HepG2 (cell line): ENCODE results near the gene TCOF1. TPM values are rescaled to one million over a fixed set of nuclear protein-coding genes. Genes with fewer than 3 reads are reported as not detected.

Experiments used
- ATM ChIP-seq: fragments of 450-650 bp; IDR thresholded peaks from 2 replicates; pipeline ENCODE4 v1.7.1; 2017; ENCODE audit warnings: mild to moderate bottlenecking, borderline replicate concordance
- CEBPB ChIP-seq: IDR thresholded peaks from 2 replicates; pipeline ENCODE4 v1.6.1; 2011; ENCODE audit warnings: low read depth, low read length, improper control_type of control experiment, borderline replicate concordance
- EP300 ChIP-seq, 3 experiments: sonication (generic) in 1 of 3; formaldehyde crosslinking in 1 of 3; IDR thresholded peaks; 2 replicates each; pipeline versions ENCODE4 v1.5.1 to v1.6.1; 2011 to 2020; ENCODE audit warnings: low read depth in 2 of 3, low read length in 2 of 3, borderline replicate concordance in 1 of 3, improper control_type of control experiment in 1 of 3, mild to moderate bottlenecking in 1 of 3, missing genetic modification reagents in 1 of 3, moderate library complexity in 1 of 3
- GZF1 ChIP-seq: sonication (generic); formaldehyde crosslinking; IDR thresholded peaks from 2 replicates; pipeline ENCODE4 v1.5.1; 2020; ENCODE audit warnings: mild to moderate bottlenecking, missing genetic modification reagents
- HNRNPL ChIP-seq: fragments of 200-400 bp; formaldehyde crosslinking; IDR thresholded peaks from 2 replicates; pipeline ENCODE4 v1.6.1; 2017; ENCODE audit warnings: mild to moderate bottlenecking, low read depth, low read length
- KAT2B ChIP-seq: fragments of 150-350 bp; IDR thresholded peaks from 2 replicates; pipeline ENCODE4 v1.6.1; 2014; ENCODE audit warnings: low read depth, low read length, borderline replicate concordance
- KLF6 ChIP-seq: IDR thresholded peaks from 2 replicates; pipeline ENCODE4 v1.8.0; 2016; ENCODE audit warnings: missing biosample characterization, missing genetic modification reagents
- MIER2 ChIP-seq: IDR thresholded peaks from 2 replicates; pipeline ENCODE4 v1.6.1; 2016; ENCODE audit warnings: missing biosample characterization, missing genetic modification reagents
- MLLT10 ChIP-seq: sonication (generic); formaldehyde crosslinking; IDR thresholded peaks from 2 replicates; pipeline ENCODE4 v1.4.0; 2020; ENCODE audit warnings: missing genetic modification reagents
- NFKBIZ ChIP-seq: IDR thresholded peaks from 2 replicates; pipeline ENCODE4 v1.6.1; 2018; ENCODE audit warnings: missing genetic modification reagents, missing compliant biosample characterization
- NRL ChIP-seq: sonication (generic); formaldehyde crosslinking; IDR thresholded peaks from 2 replicates; pipeline ENCODE4 v1.5.0; 2020; ENCODE audit warnings: missing genetic modification reagents, mild to moderate bottlenecking, moderate library complexity, borderline replicate concordance
- PHF21A ChIP-seq: sonication (generic); formaldehyde crosslinking; IDR thresholded peaks from 2 replicates; pipeline ENCODE4 v1.5.0; 2020; ENCODE audit warnings: mild to moderate bottlenecking, missing genetic modification reagents
- RARG ChIP-seq: sonication (generic); formaldehyde crosslinking; IDR thresholded peaks from 2 replicates; pipeline ENCODE4 v1.4.0; 2020; ENCODE audit warnings: low read depth, mild to moderate bottlenecking, missing genetic modification reagents
- ZFP37 ChIP-seq: sonication (generic); formaldehyde crosslinking; IDR thresholded peaks from 2 replicates; pipeline ENCODE4 v1.4.0; 2020; ENCODE audit warnings: missing genetic modification reagents, borderline replicate concordance
- ZHX1 ChIP-seq: sonication (generic); formaldehyde crosslinking; IDR thresholded peaks from 2 replicates; pipeline ENCODE4 v1.8.1; 2022; ENCODE audit warnings: low read depth, mild to moderate bottlenecking, missing genetic modification reagents
- ZNF180 ChIP-seq: sonication (generic); formaldehyde crosslinking; IDR thresholded peaks from 2 replicates; pipeline ENCODE4 v1.4.0; 2020; ENCODE audit warnings: low read depth, missing genetic modification reagents, borderline replicate concordance
- ZNF850 ChIP-seq: sonication (generic); formaldehyde crosslinking; conservative IDR thresholded peaks from 2 replicates; pipeline ENCODE4 v1.9.0; 2021; ENCODE audit warnings: mild to moderate bottlenecking, missing genetic modification reagents
- polyA plus RNA-seq, 8 experiments: library from polyadenylated mRNA; depleted of rRNA in 3 of 8; stranded (reverse) in 7 of 8; unstranded in 1 of 8; fragments of >200 nt; fragmentation: Illumina TruSeq in 4 of 8; extraction: Trizol in 4 of 8; gene quantifications; 2 replicates each; pipeline versions ENCODE4 v1.2.1 to v1.2.3, GENCODE V29; 2011 to 2016; ENCODE audit warnings: low read depth in 4 of 8, missing spikeins in 1 of 8, mixed read lengths in 1 of 8; ENCODE audit not compliant: insufficient read depth in 1 of 8
- total RNA-seq, 5 experiments: library from RNA; depleted of rRNA; stranded (reverse); fragments of >200 nt; fragmentation: Illumina TruSeq; extraction: Trizol; gene quantifications; 2 replicates each; pipeline ENCODE4 v1.2.3, GENCODE V29; 2016; ENCODE audit warnings: low read depth in 1 of 5
- TF ChIP-seq, protein P1 (sequence below): IDR thresholded peaks from 2 replicates; pipeline ENCODE4 v1.6.1; 2016
- TF ChIP-seq, protein P2 (sequence below): IDR thresholded peaks from 2 replicates; pipeline ENCODE4 v1.6.1; 2012; ENCODE audit warnings: low read depth, low read length, improper control_type of control experiment
- TF ChIP-seq, protein P3 (sequence below): sonication (generic); formaldehyde crosslinking; IDR thresholded peaks from 2 replicates; pipeline ENCODE4 v1.4.0; 2020; ENCODE audit warnings: missing genetic modification reagents

The TCOF1 gene
- total and polyA plus RNA-seq, 2 of the 13 experiments (the other 11 are each of a cell fraction or from before 2014, with no cell fraction given), result 10.1 to 41.6 TPM

DNA sequence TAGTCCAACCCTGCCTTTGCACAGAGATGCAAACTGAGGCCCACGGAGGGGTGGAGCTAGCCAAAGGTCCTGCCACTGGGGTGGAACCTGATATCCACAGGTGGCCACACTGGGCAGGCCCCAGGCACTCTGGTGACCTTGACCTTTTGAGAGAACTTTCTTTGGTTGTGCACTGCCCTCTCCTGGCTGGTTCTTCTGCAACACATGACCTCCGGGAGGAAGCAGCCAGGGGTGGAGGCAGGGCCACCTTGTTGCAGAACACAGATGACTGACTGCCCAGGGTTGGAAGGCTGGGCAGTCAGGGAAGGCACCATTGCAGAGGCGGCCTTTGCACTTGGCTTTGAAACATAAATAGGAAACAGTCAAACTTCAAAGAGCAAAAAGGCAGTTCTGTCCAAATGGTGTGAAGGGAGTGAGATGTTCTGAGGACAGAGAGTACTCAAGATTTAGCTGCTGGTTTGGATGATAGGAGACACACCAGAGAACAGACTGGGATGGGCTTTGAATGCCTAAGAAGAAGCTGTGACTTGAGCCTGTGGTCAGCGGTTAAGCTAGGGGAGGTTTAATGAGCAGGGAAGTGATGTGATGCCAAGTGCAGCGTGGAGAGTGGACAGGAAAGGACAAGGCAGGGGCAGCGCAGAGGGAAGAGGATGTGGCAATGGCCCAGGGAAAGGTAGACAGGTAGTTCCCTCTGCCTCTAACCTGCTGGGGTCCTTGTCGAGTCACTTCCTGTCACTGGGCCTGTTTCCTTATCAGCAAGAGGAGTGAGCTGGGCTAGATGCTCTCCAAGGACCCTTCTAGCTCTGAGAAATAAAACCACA lies 6.8 kb upstream of the TCOF1 start (continued):
- TF ChIP-seq, protein P1, sequence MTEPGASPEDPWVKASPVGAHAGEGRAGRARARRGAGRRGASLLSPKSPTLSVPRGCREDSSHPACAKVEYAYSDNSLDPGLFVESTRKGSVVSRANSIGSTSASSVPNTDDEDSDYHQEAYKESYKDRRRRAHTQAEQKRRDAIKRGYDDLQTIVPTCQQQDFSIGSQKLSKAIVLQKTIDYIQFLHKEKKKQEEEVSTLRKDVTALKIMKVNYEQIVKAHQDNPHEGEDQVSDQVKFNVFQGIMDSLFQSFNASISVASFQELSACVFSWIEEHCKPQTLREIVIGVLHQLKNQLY (CRISPR knock-in tag), result peak; percentile 67; the same call in 1 of the 2 replicates
- TF ChIP-seq KAT2B, result no peak
- TF ChIP-seq PHF21A (CRISPR knock-in tag), result peak; percentile 75; the same call in 1 of the 2 replicates
- TF ChIP-seq GZF1 (CRISPR knock-in tag), result no peak
- TF ChIP-seq ZNF180 (CRISPR knock-in tag), result no peak
- 0 out of 2 replicates have a peak, but pooled peaks have one; percentile 55 for TF ChIP-seq ZFP37
- TF ChIP-seq CEBPB, result peak; percentile 53; the same call in 1 of the 2 replicates
- TF ChIP-seq MLLT10 (CRISPR knock-in tag), result no peak
- TF ChIP-seq RARG, result no peak
- no peak for TF ChIP-seq NFKBIZ (CRISPR knock-in tag)
- TF ChIP-seq HNRNPL, result no peak
- TF ChIP-seq, protein P2, sequence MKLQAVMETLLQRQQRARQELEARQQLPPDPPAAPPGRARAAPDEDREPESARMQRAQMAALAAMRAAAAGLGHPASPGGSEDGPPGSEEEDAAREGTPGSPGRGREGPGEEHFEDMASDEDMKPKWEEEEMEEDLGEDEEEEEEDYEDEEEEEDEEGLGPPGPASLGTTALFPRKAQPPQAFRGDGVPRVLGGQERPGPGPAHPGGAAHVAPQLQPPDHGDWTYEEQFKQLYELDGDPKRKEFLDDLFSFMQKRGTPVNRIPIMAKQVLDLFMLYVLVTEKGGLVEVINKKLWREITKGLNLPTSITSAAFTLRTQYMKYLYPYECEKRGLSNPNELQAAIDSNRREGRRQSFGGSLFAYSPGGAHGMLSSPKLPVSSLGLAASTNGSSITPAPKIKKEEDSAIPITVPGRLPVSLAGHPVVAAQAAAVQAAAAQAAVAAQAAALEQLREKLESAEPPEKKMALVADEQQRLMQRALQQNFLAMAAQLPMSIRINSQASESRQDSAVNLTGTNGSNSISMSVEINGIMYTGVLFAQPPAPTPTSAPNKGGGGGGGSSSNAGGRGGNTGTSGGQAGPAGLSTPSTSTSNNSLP, result no peak
- peak in 1 of 2 experiments; percentile 41; a peak in 1 of 4 replicates for TF ChIP-seq EP300 (IDR thresholded peaks at IDR 0.05; ENCODE audit: low read depth in 2 of 2, low read length in 2 of 2)
- peak; percentile 64 for TF ChIP-seq EP300 (CRISPR knock-in tag; IDR thresholded peaks at IDR 0.05; ENCODE audit: borderline replicate concordance)
- no peak for TF ChIP-seq ZHX1 (CRISPR knock-in tag)
- TF ChIP-seq NRL (CRISPR knock-in tag), result no peak
- TF ChIP-seq ZNF850 (CRISPR knock-in tag), result no peak
- TF ChIP-seq, protein P3, sequence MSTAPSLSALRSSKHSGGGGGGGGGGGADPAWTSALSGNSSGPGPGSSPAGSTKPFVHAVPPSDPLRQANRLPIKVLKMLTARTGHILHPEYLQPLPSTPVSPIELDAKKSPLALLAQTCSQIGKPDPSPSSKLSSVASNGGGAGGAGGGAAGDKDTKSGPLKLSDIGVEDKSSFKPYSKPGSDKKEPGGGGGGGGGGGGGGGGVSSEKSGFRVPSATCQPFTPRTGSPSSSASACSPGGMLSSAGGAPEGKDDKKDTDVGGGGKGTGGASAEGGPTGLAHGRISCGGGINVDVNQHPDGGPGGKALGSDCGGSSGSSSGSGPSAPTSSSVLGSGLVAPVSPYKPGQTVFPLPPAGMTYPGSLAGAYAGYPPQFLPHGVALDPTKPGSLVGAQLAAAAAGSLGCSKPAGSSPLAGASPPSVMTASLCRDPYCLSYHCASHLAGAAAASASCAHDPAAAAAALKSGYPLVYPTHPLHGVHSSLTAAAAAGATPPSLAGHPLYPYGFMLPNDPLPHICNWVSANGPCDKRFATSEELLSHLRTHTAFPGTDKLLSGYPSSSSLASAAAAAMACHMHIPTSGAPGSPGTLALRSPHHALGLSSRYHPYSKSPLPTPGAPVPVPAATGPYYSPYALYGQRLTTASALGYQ (CRISPR knock-in tag), result peak; percentile 72; the same call in 1 of the 2 replicates
- no peak for TF ChIP-seq ATM
- peak; percentile 81; the same call in 1 of the 2 replicates for TF ChIP-seq MIER2 (CRISPR knock-in tag)
- TF ChIP-seq KLF6, result no peak; the same call in 1 of the 2 replicates
